Activated T-cell treated with anti-CD3 and anti-CD28 coated beads, Interleukin-2, amount 50 U/mL, for 1 hour (primary cell): ENCODE results near the gene CACNA1B.

ENCODE experiments used
- DNase-seq: peaks from one replicate; pipeline ENCODE4 v3.0.0-alpha.2; 2020

Gene CACNA1B

GRCh38 chr9:137988051-137988450, 110.5 kb downstream of the CACNA1B start:
- DNase-seq, result no peak

- DNase-seq, result no peak
These were observed 111.1 kb downstream of the CACNA1B start for GRCh38 chr9:137988701-137989100.

DNA sequence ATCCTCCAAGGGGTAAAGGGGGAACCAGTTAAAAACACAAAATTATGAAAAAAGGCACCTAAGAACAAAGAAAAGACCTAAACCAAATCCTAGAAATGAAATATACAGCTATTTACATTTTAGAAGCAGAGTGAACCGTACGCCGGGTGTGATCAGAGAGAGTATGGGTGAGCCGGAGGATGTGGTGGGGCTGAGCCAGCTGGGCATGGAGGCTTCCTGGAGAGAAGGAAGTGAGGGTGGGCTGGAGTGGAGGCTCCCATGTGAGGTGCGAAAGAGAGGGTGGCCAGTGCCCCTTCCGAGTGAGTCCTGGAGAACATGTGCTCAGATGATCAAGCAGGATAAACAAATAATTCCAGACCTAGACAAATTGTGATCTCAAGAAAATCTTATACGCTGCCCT, 111.6 kb downstream of the CACNA1B start:
- DNase-seq, result no peak

DNA sequence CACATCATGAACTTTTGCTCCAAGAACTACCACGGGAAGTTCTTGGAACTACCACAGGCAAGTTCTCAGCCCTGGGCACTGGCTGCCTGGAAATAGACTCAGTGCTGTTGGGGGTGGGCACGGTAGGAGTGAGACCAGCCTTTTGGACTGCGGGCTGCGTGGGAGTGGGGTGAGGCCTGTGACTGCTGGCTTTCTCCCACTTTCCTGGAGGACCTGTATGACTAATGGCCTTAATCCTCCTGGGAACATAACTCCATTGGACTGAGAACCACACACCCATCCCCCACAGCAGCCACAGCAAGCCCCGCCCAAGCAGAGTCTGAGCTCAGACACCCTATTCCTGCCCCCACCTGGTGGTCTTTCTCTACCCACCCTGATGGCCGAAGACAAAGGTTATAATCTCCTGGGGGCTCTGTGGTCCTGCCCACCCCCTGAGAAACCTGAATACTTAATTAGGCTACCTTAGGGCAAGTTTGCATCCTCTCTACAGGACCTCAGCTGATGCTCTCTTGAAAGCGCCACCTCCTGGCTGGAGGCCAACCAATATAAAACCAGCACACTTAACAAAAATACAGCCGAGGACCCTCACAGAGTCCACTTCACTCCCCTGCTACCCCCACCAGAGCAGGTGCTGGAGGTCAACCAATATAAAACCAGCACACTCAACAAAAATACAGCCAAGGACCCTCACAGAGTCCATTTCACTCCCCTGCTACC, 112.6 kb downstream of the CACNA1B start:
- no peak for DNase-seq

GRCh38 chr9:138003485-138004190, 126.1 kb downstream of the CACNA1B start:
- DNase-seq, result no peak

DNA sequence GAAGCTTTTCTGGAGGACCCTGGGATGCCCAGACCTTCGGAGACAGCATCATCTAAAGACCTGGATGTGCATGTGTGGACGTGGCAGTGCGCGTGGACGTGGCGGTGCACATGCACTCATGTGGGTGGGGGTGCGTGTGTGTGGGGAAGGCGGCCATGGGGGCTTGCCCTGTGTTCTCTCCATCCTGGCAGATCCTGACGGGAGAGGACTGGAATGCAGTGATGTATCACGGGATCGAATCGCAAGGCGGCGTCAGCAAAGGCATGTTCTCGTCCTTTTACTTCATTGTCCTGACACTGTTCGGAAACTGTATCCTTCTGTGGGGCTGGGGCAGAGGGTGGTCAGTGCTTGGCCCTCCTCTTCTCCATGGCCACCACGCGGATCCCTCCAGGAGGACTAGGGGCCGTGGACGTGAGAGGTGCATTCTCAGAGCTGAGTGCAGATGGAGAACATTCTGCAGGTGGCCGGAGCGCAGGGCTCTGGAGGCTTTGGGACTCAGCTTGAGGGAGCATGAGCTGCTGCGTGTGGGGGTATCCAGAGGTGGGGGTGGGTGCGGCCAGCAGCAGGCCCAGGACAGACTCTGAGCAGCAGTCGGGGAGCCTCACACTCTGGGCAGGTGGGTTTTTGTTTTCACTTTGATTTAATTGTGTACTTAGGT, 129.1 kb downstream of the CACNA1B start:
- no peak for DNase-seq

GRCh38 chr9:138007566-138007917, 130.0 kb downstream of the CACNA1B start:
- no peak for DNase-seq

- DNase-seq, result no peak
These were observed 130.6 kb downstream of the CACNA1B start for GRCh38 chr9:138007918-138008841.

GRCh38 chr9:138009016-138009802, 131.6 kb downstream of the CACNA1B start:
- DNase-seq, result no peak

- DNase-seq, result no peak
These were observed 132.5 kb downstream of the CACNA1B start for GRCh38 chr9:138009803-138010690.

DNA sequence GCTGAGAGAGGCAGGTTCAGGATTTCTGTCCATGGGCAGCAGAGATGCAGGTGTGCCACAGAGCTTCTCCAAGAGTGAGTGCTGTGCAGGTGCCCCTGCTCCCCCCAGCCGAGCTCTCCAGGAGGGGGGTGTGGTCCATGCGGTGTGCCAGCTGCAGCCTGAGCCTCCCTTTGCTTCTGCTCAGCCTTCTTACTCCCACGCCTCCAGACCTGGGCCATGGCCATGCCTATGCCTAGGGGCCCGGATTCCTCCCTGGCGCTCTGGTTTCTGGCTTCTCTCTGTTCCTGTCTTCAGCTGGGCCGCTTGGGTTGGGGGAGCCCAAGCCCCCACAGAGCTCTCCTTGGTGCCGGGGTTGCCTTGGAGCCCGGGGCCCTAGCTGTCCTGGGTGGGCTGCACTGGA, 133.3 kb downstream of the CACNA1B start:
- DNase-seq, result no peak

DNA sequence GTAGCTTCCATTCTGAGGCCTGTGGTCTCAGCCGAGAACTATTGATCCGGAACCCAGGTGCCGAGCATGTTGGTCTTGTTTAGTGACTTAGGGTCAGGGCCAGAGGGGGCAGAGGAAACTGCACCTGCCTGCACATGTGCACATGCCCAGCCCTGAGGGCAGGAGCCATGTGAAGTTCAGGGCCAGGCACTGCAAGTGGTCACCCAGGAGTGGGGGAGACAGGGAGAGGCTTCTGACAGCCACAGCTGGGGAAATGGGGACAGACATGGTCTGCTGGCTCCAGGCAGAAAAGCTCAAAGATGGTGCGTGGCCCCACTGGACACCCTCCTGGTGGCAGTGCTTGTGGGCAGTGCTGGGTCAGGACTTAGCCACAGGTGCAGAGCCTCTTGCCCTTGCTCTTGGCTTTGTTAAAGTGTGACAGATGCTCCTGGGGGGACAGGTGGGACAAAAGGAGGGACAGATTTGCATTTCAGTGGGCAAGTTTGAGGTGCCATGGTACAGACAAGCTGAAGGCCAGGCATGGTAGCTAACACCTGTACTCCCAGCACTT, 134.4 kb downstream of the CACNA1B start:
- no peak for DNase-seq

DNA sequence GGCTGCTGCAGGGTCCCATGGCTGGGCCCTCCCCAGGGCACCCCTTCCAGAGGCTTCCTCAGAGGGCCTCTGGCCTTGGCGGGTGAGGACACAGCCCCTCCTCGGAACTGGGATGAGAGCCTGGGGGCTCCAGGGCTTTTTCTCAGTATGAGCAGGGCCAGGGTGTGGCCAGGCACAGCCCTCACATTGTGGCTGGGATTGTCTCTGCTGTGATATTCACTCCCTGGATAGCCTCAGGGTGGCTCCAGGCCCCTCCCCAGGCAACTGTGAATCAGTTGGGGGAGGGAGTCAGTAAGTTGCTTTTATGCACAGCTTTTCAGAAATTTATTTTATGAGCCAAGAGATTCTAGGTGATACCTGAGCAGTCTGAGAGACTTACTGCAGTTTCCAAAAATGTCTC, 135.7 kb downstream of the CACNA1B start:
- DNase-seq, result no peak

GRCh38 chr9:138013836-138014562, 136.4 kb downstream of the CACNA1B start:
- no peak for DNase-seq

- no peak for DNase-seq
These were observed 137.0 kb downstream of the CACNA1B start for GRCh38 chr9:138014563-138014945.

- no peak for DNase-seq
These were observed 137.6 kb downstream of the CACNA1B start for GRCh38 chr9:138015021-138015829.

DNA sequence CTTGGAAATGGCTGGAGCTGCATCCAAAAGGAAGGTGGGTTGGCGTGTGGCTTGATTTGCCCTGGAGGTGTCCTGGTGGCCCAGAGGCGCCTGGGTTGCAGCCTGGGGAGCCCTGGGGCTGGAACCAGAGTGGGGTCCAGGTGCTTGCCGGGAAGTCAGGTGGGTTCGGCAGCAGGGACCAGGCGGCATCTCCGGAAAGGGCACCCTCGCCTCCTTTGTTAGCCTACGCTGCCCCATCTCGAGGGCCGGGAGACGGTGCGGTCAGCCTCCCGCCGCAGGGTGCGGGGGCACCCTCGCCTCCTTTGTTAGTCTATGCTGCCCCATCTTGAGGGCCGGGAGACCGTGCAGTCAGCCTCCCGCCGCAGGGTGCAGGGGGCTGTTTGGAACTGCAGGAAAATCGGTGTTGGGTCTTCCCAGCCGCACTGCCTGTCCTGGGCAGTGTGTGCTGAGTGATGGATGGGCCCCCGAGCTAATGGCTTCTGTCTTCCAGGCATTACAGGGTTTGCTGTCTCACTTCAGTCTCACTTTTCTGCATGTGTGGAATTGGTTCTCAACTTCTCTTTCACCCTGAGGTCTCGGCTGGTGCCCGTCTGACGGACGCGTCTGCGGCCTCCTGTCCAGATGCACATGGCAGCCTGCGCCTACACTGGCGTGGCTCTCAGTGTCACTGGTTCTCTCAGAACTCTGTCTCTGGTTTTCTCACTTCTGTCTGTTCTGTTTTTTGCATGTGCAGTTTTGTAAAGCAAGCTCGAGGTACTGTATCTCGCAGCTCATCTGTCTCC, 139.0 kb downstream of the CACNA1B start:
- no peak for DNase-seq

DNA sequence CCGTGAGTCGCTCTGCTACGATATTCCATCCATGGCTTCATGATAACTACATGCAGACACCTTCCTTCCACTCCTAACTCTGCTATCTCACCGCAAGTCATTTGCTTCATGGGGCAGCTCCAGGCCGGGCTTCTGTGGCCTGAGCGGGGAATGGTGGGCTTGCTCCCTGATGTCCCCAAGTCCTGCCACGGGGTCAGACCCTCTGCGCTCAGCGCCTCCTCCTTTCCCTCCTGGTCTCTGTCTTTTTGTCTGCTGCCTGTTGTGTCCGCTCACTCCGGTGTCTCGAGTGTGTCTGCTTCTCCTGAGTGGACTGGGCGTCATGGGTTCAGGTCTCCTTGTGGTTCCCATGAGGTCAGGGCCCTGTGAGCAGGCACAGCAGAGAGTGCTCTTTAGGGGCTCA, 139.6 kb downstream of the CACNA1B start:
- no peak for DNase-seq
